Fibroblast of gingiva (primary cell): ENCODE results near the gene TDRKH.
"Not testable (repeated sequence)": the region's sequence is repeated elsewhere in the genome, so short reads cannot be mapped to it uniquely, and the experiment has no call there.

Source experiments
- DNase-seq: peaks from one replicate; pipeline ENCODE4 v3.0.0-alpha.2; 2011; ENCODE audit warnings: low read depth

Gene TDRKH

GRCh38 chr1:151801846-151802245 lies 11.5 kb upstream of the TDRKH start:
- DNase-seq, result no peak

- DNase-seq, result no peak
These were observed 11.1 kb upstream of the TDRKH start for GRCh38 chr1:151801310-151801820.

GRCh38 chr1:151800830-151801229 lies 10.5 kb upstream of the TDRKH start:
- no peak for DNase-seq

- no peak for DNase-seq
These were observed 9.1 kb upstream of the TDRKH start for GRCh38 chr1:151799179-151800022.

- no peak for DNase-seq
These were observed 8.3 kb upstream of the TDRKH start for GRCh38 chr1:151798571-151798970.

GRCh38 chr1:151790940-151791651 lies 796 bp upstream of the TDRKH start:
- DNase-seq, result no peak

- DNase-seq, result no peak
These were observed 2.6 kb downstream of the TDRKH start for GRCh38 chr1:151787689-151788088.

- DNase-seq, result no peak
These were observed 6.5 kb downstream of the TDRKH start for GRCh38 chr1:151783796-151784195.

- DNase-seq, result no peak
These were observed 7.6 kb downstream of the TDRKH start for GRCh38 chr1:151782741-151783140.

- not testable (repeated sequence) for DNase-seq
These were observed 8.3 kb downstream of the TDRKH start for GRCh38 chr1:151782026-151782425.

- DNase-seq, result not testable (repeated sequence)
These were observed 9.6 kb downstream of the TDRKH start for GRCh38 chr1:151780736-151781135.

- no peak for DNase-seq
These were observed 10.4 kb downstream of the TDRKH start for GRCh38 chr1:151779852-151780251.

- no peak for DNase-seq
These were observed 13.0 kb downstream of the TDRKH start for GRCh38 chr1:151777317-151777716.

- no peak for DNase-seq
These were observed 13.6 kb downstream of the TDRKH start for GRCh38 chr1:151776665-151777062.

- DNase-seq, result no peak
These were observed 14.2 kb downstream of the TDRKH start for GRCh38 chr1:151775894-151776664.

- no peak for DNase-seq
These were observed 15.9 kb downstream of the TDRKH start for GRCh38 chr1:151774256-151774922.

- DNase-seq, result no peak
These were observed 16.6 kb downstream of the TDRKH start for GRCh38 chr1:151773702-151774101.

- DNase-seq, result not testable (repeated sequence)
These were observed 21.0 kb downstream of the TDRKH start for GRCh38 chr1:151769270-151769669.

GRCh38 chr1:151768351-151769066 lies 21.8 kb downstream of the TDRKH start:
- not testable (repeated sequence) for DNase-seq

- no peak for DNase-seq
These were observed 26.3 kb downstream of the TDRKH start for GRCh38 chr1:151763990-151764389.
